HG03095 (cell line): ENCODE measurements around the gene CCDC121.
A peak's percentile ranks its signal among the peaks of the same experiment; 100 is the strongest.

Experiments used
- ATAC-seq: cut with Tn5 transposase; IDR thresholded peaks from one replicate; pipeline ENCODE4 v1.9.1; 2021; ENCODE audit warnings: moderate library complexity; ENCODE audit not compliant: unreplicated experiment

CCDC121 gene, protein sequence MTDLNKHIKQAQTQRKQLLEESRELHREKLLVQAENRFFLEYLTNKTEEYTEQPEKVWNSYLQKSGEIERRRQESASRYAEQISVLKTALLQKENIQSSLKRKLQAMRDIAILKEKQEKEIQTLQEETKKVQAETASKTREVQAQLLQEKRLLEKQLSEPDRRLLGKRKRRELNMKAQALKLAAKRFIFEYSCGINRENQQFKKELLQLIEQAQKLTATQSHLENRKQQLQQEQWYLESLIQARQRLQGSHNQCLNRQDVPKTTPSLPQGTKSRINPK

DNA sequence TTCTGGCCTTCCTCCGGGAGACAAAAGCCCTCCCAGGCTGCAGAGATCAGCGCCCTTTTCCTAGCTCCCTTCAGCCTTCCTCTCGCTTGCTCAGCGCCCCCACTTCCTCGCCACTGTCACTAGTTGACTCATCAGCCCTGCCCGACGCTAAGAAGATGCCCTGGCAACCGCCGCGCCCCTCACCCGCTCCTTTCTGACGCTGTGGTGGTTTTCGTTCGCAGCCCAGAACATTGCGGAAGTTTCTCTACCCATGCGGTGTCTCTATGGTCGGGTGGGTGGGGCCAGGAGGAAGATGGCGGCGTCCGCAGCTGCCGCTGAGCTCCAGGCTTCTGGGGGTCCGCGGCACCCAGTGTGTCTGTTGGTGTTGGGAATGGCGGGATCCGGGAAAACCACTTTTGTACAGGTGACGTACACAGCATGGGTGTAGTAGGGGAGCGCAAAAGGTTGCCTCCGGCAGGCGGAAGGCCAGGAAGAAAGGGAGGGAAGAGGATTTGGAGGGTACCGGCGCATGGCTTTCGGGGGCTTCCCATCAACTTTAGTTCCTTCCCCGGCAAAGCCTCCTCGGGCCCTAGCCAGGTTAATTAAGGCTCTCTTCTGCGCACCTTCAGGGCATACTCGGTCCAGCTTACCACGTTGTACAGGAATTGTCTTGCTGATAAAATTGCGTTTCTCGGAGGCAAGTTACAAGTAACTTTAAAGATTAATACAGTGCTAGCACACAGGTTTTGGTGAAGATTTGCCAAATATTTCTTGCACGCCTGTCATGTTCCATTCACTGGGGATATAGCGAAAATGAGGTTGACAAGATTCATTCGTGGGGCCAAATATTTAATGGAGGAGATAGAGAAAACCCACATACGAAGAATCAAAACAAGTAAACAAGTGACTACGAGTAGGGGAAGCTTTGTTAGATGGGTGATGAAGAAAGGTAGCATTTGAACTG, at the start of gene CCDC121, which contains the start of gene GPN1:
Gene CCDC121, minus strand, starts transcription at position 246 of the 943 bp plus-strand sequence. CDS start 1,213 bp downstream, outside the sequence.
Gene GPN1, plus strand, starts transcription at position 284 of the 943 bp plus-strand sequence. Its CDS starts 9 bp downstream, at position 293.
- ATAC-seq: peak; percentile 94

DNA sequence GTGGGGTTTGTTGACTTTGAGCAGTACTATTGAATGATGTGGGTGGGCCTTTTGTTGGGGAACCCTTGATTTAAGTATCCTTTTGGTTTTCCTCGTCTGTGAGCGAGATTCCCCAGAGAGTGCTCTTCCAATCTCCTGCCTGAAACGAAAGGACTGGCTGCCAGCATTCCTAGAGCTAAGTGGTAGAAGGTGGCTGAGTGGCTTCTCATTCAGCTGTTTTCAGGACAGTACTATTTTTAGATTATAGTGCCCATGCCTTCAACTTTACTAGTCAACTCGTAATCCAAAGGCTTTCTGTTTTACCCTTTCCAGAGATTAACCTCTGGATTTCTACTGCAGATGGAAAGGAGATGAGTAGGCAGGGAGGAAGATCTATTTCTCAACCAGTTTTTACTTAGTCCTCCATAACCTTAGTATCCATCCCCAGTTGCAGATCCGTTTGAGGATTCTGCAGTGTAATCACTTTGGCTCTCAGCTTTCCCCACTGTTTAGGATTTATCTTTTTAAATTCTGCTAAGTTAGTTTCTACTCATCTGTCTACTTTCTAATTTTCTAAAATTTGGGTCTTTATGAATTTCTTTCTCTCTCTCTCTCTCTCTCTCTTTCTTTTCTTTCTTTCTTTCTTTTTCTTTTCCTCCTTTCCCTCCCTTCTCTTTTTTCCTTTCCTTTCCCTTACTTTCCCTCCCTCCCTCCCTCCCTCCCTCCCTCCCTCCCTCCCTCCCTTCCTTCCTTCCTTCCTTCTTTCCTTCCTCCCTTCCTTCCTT, 44.1 kb upstream of the CCDC121 start:
- ATAC-seq: no peak

DNA sequence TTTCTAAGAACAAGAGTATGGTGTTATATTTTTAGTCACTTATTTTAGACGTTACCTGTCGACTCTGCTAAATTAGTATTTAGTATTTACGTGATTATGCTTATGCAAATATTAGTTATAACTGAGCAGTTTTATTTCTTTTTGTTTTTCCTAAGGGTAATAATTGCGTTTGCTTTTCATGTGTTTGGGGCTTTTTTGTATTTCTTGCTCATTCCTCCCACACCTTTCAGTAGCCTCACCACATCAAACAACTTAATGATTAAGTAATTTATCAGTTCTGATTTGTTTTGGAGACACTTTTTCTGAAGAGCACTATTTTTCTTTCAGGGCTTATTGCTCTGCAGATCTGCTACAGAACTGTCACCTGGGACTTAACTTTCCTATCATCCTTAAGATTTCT, 42.4 kb upstream of the CCDC121 start:
- ATAC-seq: no peak

DNA sequence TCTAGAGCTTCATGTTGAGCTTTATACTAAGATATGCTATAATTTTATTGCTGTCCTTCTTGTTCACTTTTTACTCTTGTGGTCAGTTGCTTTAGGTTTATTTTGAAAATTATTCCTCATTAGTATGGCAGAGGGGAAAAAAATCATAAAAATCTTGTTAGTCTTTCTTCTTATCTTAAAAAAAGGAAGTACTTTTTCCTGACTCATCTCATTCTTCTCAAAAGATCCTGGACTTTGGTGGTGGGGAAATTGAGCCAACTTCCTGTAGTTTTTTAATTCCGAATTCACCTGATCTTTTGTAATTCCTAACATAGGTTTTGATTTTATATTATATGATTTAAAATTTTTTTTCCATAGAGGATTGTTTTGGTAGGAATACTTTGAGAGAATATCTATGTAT, 38.6 kb upstream of the CCDC121 start:
- ATAC-seq: no peak

DNA sequence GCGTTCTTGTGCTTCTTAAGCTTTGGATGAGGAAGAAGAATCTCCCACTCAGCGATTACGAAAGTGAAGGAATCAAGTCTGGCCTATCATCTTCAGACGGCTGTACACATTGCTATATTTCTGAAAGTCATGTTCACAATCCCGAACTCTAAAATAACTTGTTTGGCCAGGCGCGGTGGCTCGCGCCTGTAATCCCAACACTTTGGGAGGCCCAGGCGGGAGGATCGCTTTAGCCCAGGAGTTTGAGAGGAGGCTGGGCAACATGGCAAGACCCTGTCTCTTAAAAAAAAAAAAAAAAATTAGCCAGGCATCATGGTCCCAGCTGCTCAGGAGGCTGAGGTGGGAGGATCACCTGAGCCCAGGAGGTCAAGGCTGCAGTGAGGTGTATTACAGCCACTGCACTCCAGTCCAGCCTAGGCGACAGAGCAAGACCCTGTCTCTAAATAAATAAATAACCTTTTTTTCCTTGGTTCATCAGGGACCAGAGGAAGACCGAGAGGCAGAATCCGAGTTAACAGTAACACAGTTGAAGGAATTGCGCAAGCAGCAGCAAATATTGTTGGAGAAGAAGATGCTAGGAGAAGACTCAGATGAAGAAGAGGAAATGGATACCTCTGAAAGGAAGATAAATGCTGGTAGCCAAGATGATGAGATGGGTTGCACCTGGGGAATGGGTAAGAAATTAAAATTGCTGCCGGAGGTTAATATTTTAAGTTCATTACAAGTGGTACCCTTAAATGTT, 36.0 kb upstream of the CCDC121 start:
- no peak for ATAC-seq

DNA sequence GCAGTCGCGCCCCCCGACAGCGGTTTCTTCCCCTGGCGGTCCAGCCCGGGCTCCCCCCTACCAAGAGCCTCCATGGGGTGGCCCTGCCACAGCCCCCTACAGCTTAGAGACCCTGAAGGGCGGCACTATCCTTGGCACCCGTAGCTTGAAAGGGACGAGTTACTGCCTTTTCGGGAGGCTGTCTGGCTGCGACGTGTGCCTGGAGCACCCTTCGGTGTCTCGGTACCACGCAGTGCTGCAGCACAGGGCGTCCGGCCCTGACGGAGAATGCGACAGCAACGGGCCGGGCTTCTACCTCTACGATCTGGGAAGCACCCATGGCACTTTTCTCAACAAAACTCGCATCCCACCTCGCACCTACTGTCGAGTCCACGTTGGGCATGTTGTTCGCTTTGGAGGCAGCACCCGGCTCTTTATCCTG, 35.4 kb upstream of the CCDC121 start:
- no peak for ATAC-seq

DNA sequence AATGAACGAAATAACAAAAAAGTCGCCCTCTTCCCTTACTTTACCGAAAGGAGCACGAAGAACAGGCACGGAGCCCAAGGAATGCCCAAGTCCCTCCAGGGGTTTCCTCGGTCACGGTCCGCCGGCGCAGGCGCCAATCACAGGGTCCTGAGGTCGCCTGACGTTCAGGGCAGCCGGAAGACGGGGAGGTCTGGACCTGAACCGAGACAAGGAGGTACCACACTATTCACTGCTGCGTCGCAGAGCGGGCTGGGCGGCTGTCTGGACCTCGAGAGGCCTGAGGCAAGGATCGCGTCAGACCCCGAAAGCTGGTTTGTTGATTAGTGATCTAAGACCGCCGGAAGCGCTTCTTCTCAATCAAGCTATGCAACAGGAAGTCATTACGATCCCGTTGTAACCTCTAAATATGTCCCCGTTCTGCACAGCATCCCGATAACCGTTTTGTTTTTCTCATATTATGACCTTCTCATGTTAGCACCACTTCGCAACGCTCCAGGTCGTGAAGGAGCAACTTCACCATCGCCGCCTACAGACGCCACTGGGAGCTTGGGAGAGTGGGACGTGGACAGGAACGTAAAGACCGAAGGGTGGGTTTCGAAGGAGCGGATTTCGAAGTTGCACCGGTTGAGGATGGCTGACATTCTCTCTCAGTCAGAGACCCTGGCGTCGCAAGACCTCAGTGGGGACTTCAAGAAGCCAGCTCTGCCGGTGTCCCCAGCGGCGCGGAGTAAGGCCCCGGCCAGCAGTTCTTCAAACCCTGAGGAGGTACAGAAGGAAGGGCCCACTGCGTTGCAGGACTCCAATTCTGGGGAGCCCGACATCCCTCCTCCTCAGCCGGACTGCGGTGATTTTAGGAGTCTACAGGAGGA, 34.7 kb upstream of the CCDC121 start, which contains the start of the genes SLC4A1AP and SUPT7L:
Gene SLC4A1AP, plus strand, starts transcription at position 605 of the 869 bp plus-strand sequence. Its CDS starts 26 bp downstream, at position 631.
Gene SUPT7L, minus strand, starts transcription at position 330 of the 869 bp plus-strand sequence. CDS start 1,422 bp downstream, outside the sequence.
- peak; percentile 58 for ATAC-seq

DNA sequence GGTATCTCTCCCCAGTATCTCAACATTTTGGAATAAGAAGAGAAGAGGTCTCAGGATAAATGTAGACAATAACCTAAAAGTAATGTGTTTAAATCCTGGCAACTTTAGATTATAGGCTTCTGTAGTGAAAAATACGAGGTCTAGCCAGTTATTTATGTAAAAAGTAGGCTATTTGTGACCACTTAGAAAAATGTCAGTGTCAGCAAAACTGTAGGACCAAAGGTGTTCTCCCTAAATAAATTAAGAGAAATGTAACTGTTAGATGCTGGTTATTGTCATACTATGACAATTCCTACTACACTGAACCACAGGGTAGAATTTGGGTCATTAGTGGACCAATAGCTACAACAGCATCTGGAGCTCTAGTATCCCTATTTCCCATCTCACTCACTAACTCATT, 32.6 kb upstream of the CCDC121 start:
- ATAC-seq: no peak

DNA sequence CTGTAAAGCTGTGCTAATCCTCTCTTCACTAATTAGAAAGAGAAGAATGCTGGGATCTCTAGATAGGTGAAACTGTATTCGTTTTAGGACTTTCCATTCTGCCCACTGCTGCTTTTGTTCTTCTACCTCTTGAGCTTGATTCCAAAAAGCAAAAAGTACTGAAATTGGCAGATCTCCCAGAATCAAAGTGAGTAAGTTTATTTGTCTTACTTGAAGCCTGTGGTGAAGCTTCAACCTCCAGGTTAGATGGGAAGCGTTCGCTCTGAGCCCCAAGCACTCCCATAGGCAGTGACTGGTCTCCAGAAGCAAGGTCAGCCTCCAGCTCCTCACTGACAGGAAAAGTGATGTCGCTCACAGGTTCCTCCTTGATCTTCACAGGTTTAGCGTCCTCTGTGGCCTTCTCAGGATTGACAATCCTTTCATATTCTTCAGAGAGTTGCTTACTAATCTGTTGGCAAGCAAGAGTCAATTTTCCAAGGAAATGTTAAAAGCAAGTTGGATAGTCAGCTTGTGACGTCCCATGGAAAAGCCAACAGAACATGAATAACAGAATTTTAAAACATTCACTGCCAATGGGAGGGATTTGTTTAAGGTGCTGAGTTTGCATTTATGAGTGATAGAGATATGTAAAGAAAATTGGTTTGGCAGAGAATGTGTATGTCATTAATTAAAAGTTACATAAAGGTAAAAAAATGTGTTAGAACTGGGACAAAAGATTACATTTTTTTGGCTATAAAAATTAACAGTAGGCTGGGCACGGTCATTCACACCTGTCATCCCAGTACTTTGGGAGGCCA, 26.5 kb upstream of the CCDC121 start:
- no peak for ATAC-seq

DNA sequence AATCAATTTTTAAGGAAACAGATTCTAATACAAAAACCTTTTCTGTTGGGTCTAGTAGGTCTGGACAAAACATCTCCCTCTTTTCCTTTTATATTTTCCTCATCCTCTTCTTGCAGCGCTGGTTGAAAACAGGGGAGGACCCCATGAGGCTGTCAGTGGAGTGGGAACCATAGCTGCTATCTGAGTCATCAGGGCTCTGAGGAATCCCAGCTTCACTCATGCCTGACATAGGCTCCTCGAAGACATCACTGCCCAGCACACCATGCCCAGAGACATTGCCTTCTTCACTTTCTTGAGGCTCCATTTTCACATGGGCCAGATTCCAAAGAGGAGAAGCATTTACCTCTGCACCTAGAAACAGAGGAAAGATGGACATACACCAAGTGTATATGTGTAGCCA, 24.6 kb upstream of the CCDC121 start:
- ATAC-seq: no peak

DNA sequence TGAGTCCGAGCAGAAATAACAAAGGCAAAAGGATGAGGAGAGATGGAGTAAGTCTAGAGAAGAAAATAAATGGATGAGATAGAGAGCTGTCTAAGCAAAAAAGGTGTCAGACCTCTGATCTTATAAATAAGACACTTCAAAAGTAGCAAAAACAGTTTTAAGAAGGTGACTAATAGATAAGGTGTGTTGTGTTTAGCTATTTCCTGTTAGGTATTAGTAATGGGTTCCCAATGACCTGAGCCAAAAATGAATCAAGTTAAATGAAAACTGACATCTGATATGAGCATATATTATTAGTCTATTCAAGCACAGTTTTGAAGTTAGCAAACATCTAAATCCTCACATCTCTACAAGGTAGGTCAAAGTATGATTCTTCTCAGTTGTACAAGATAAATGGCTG, 24.0 kb upstream of the CCDC121 start:
- ATAC-seq: no peak

DNA sequence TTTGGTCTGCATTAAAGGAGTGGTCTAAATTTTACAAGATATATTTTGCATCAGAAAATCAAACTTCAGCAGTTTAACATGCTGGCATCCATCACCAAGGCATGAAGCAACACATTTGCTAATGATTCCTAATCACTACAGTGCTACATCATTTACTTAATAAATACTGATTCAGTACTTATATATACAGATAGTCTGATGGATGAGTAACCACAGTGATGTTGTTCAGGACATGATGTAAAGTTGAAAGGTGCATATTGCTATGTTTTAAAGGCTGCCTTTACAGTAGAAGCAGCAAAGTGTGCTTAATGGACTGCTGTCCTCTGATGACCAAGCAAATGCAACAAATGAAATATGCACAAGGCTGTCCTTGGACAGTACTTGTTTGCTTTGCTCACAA, 23.5 kb upstream of the CCDC121 start:
- ATAC-seq: no peak

DNA sequence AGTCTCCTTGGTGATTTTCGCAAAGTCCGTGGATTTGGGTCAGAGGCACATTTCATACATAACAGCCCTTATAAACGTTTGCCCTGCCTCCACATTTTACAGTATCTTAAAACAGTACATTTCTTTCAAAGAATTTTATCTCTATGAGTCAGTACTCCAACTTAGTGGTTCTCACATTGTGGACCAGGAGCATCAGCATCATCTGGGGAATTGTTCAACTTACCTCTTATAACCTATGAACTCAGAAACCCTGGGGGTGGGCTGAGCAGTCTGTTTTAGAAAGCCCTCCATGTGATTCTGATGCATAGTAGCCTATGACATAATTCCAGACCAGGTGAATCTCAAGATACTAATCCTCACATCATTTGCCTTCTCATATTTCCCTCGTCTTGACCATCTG, 22.2 kb upstream of the CCDC121 start:
- no peak for ATAC-seq

DNA sequence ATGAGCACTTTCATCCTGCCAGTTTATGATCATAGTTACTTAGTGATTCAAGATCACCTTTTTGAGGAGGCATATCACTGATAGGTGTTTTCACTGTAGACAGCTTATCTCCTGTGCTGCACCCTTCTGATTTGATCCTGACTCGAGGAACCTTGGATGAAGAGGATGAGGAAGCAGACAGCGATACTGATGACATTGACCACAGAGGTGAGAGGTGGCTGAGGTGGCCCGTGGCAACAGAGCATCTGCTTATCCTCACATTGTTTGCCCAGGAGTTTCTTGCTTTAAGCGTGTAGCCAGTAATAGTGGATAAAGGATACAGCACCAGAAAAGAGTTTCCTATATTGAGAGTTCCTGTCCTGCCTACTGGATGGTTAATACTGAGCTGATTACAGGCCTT, 18.9 kb upstream of the CCDC121 start:
- ATAC-seq: no peak

DNA sequence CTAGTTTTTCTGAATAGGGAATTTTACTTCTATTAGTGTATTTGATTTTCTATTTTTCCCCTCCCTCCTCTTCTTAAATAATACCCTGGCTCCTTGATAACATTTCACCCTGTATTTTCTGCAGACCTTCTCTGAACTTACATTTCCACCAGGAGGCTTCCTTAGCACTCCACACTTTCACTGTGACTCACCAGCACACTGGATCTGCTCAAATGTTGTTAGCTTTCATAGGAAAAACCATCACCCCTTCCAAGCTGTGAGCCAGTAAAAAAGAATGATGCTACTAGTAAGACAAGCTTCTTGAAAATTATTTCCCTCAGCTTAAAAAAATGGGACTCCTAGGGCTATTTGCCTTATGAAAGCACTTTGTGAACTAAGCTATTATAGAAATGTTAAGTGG, 18.5 kb upstream of the CCDC121 start:
- ATAC-seq: no peak

DNA sequence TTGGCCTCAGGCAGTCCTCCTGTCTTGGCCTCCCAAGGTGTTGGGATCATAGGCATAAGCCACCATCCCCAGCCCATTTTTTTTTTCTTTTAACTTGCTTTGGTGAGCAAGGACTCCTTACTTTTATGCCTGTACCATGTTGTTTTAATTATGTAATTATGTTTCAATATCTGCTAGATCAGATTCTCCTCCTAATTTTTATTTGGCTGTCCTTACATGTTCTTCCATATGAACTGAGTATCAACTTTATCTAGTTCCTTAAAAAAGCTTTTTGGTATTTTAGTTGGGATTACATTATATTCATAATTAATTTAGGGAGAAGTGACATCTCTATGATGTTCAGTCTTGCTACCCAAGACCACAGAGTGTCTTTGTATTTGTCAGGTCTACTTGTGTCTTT, 16.4 kb upstream of the CCDC121 start:
- ATAC-seq: no peak

DNA sequence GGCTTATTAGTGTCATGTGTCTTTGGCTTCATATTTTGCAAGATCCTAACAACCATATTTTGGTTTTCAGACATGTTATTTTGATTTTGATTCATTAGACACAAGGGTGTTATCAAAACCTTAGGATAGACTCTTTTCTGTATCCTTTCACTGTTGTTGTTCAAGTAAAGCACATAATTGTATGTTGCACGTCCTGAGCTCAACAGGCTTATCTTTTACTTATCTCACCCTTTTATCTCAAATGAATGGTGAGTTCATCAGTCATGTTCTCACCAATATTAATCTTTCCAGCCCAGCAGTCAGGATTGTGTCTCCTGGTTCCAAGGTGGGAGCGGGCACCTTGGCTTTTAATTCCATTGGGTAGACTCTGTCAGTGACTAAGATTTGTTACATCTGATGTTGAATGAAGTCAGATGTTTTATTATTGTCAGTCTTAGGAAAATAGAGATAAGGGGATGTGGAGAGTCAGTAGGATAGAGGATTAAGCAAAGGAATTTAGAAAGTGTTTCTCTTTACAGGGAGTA, 12.0 kb upstream of the CCDC121 start:
- ATAC-seq: no peak

DNA sequence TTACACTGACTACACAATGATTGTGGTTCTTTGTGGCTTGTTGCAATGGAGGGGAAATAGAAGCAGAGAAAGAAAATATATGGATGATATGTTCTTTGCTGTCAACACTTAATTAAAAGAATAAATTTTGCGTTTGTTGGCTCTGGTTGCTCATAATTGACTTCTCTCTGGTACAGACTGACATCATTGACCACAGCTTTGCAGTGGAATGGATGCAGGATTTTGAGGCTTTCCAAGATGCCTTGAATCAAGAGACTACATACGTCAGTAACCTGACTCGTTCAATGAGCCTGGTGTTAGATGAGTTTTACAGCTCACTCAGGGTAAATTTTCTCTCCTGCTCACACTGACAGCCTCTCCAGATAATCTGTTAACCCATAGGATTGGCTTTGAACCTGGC, 9.9 kb upstream of the CCDC121 start:
- no peak for ATAC-seq
